Liver (tissue), 9 donors: Measurements from ENCODE around the gene ARHGAP33. TPM values are rescaled to one million over a fixed set of nuclear protein-coding genes. Genes with fewer than 3 reads are reported as not detected.

Experiments
- DNase-seq: peaks from one replicate; pipeline ENCODE4 v3.0.0-alpha.2; 2017; ENCODE audit warnings: low spot score
- H3K27ac ChIP-seq, 2 donors: one replicate each; pipeline ENCODE4 v1.7.0; 2013; ENCODE audit warnings: inconsistent platforms in 2 of 2, low read length in 2 of 2, control low read depth in 1 of 2, low read depth in 1 of 2, mild to moderate bottlenecking in 1 of 2
- H3K27me3 ChIP-seq, 4 donors: one replicate each; pipeline versions ENCODE4 v1.6.1 to v1.7.0; 2013; ENCODE audit warnings: low read length in 3 of 4, inconsistent platforms in 1 of 4, mild to moderate bottlenecking in 1 of 4, moderate library complexity in 1 of 4; ENCODE audit not compliant: control insufficient read depth in 4 of 4, insufficient read depth in 4 of 4
- H3K36me3 ChIP-seq, 4 donors: one replicate each; pipeline versions ENCODE4 v1.6.1 to v1.7.0; 2013; ENCODE audit warnings: low read length in 3 of 4, mild to moderate bottlenecking in 3 of 4, low read depth in 1 of 4, moderate library complexity in 1 of 4; ENCODE audit not compliant: control insufficient read depth in 4 of 4, insufficient read depth in 3 of 4
- H3K4me1 ChIP-seq, 4 donors: one replicate each; pipeline versions ENCODE4 v1.6.1 to v1.7.0; 2013; ENCODE audit warnings: low read length in 3 of 4, mild to moderate bottlenecking in 3 of 4, moderate library complexity in 1 of 4; ENCODE audit not compliant: control insufficient read depth in 4 of 4, insufficient read depth in 4 of 4
- H3K4me3 ChIP-seq, 3 donors: one replicate each; pipeline versions ENCODE4 v1.6.1 to v1.7.0; 2013; ENCODE audit warnings: low read length in 3 of 3, control low read depth in 1 of 3, low read depth in 1 of 3, mild to moderate bottlenecking in 1 of 3
- H3K9ac ChIP-seq, 2 donors: one replicate each; pipeline ENCODE4 v1.7.0; 2013; ENCODE audit warnings: low read length in 2 of 2, mild to moderate bottlenecking in 2 of 2, moderate library complexity in 2 of 2, control low read depth in 1 of 2, low read depth in 1 of 2
- H3K9me3 ChIP-seq, 4 donors: one replicate each; pipeline versions ENCODE4 v1.6.1 to v1.7.0; 2013; ENCODE audit warnings: low read length in 3 of 4; ENCODE audit not compliant: control insufficient read depth in 4 of 4
- ATF3 ChIP-seq: IDR thresholded peaks from 2 replicates; pipeline ENCODE4 v1.6.1; 2016; ENCODE audit warnings: antibody characterized with exemption
- CTCF ChIP-seq: fragments of 150-350 bp; IDR thresholded peaks from 2 replicates; pipeline ENCODE4 v1.5.1; 2017; ENCODE audit warnings: improper control_type of control experiment, low read depth, low read length; ENCODE audit not compliant: missing input control
- EGR1 ChIP-seq, 2 donors: IDR thresholded peaks; 2 replicates each; pipeline ENCODE4 v1.6.1; 2016 to 2018; ENCODE audit warnings: antibody characterized with exemption in 2 of 2, low read depth in 2 of 2
- FOXA1 ChIP-seq: IDR thresholded peaks from 2 replicates; pipeline ENCODE4 v1.6.1; 2016; ENCODE audit warnings: antibody characterized with exemption
- GABPA ChIP-seq, 2 donors: IDR thresholded peaks in 1 of 2; conservative IDR thresholded peaks in 1 of 2; 2 replicates each; pipeline ENCODE4 v1.6.1; 2016; ENCODE audit warnings: antibody characterized with exemption in 2 of 2, mild to moderate bottlenecking in 1 of 2, moderate library complexity in 1 of 2
- HNF4A ChIP-seq, 2 donors: conservative IDR thresholded peaks; 2 replicates each; pipeline ENCODE4 v1.6.1; 2016; ENCODE audit warnings: antibody characterized with exemption in 2 of 2, mild to moderate bottlenecking in 2 of 2
- HNF4G ChIP-seq: IDR thresholded peaks from 2 replicates; pipeline ENCODE4 v1.6.1; 2016; ENCODE audit warnings: antibody characterized with exemption
- JUND ChIP-seq, 2 donors: IDR thresholded peaks; 2 replicates each; pipeline ENCODE4 v1.6.1; 2016; ENCODE audit warnings: antibody characterized with exemption in 2 of 2
- MAX ChIP-seq: IDR thresholded peaks from 2 replicates; pipeline ENCODE4 v1.6.1; 2016; ENCODE audit warnings: antibody characterized with exemption
- NR2F2 ChIP-seq: IDR thresholded peaks from 2 replicates; pipeline ENCODE4 v1.6.1; 2016; ENCODE audit warnings: antibody characterized with exemption
- RAD21 ChIP-seq, 2 donors: IDR thresholded peaks; 2 replicates each; pipeline ENCODE4 v1.6.1; 2016; ENCODE audit warnings: antibody characterized with exemption in 2 of 2, mild to moderate bottlenecking in 2 of 2
- RXRA ChIP-seq, 2 donors: IDR thresholded peaks; 2 replicates each; pipeline ENCODE4 v1.6.1; 2017 to 2018; ENCODE audit warnings: antibody characterized with exemption in 2 of 2, mild to moderate bottlenecking in 1 of 2
- SP1 ChIP-seq: IDR thresholded peaks from 2 replicates; pipeline ENCODE4 v1.6.1; 2018; ENCODE audit warnings: antibody characterized with exemption, mild to moderate bottlenecking
- TAF1 ChIP-seq: conservative IDR thresholded peaks from 2 replicates; pipeline ENCODE4 v1.6.1; 2016; ENCODE audit warnings: antibody characterized with exemption, mild to moderate bottlenecking
- YY1 ChIP-seq: IDR thresholded peaks from 2 replicates; pipeline ENCODE4 v1.6.1; 2016; ENCODE audit warnings: antibody characterized with exemption, mild to moderate bottlenecking
- ZBTB33 ChIP-seq: IDR thresholded peaks from 2 replicates; pipeline ENCODE4 v1.6.1; 2016; ENCODE audit warnings: antibody characterized with exemption
- WGBS: extraction: QIAGEN DNeasy Blood & Tissue Kit; methylation state at CpG from one replicate; pipeline ENCODE4 v1.1.7; 2013; 5-methylcytosine and 5-hydroxymethylcytosine counted together
- polyA plus RNA-seq, 2 donors: library from polyadenylated mRNA; stranded (reverse) in 1 of 2; unstranded in 1 of 2; fragments of 200-250 nt in 1 of 2; fragments of >200 nt in 1 of 2; fragmentation: Nextera tagmentation in 1 of 2; extraction: Ambion mirVana in 1 of 2; gene quantifications; one replicate each; pipeline versions ENCODE4 v1.2.1 to v1.2.3, GENCODE V29; 2013 to 2015
- total RNA-seq, 2 donors: library from RNA; depleted of rRNA; stranded (reverse); fragments of >200 nt; gene quantifications; one replicate each; pipeline ENCODE4 v1.2.3, GENCODE V29; 2014
- donor health status: healthy.
- donor health status: healthy.
- donor health status: healthy.
- donor health status: healthy.
- donor health status: healthy.

Gene ARHGAP33
- total and polyA plus RNA-seq, 4 donors = 0.85 to 10.1 (median 1.8) TPM

GRCh38 chr19:35752746-35753350, 22.5 kb upstream of the ARHGAP33 start:
- DNase-seq = no peak
- H3K4me3 ChIP-seq = no peak overlapping the region
- peaks cover 0 to 20% (median 10%) of the 10 kb centered on the region in 4 donors for H3K36me3 ChIP-seq
- H3K27me3 ChIP-seq = no peaks in the 10 kb centered on the region
- H3K9ac ChIP-seq = no peak overlapping the region
- no peak overlapping the region for H3K27ac ChIP-seq
- WGBS = 97% methylated on average over 20 of the region's 20 CpGs
- TF ChIP-seq RXRA (IDR thresholded peaks at IDR 0.05) (no peak), FOXA1 (no peak)
- H3K9me3 ChIP-seq = no peaks in the 10 kb centered on the region
- H3K4me1 ChIP-seq = peaks cover 12 to 19% (median 15%) of the 10 kb centered on the region in 4 donors

GRCh38 chr19:35753634-35754369, 21.6 kb upstream of the ARHGAP33 start:
- WGBS = 95% methylated on average over 20 of the region's 20 CpGs
- Histone ChIP-seq H3K9me3 (no peaks in the 10 kb centered on the region), H3K27ac (no peak overlapping the region), H3K27me3 (no peaks in the 10 kb centered on the region), H3K4me3 (no peak overlapping the region), H3K9ac (no peak overlapping the region), H3K4me1 (peaks cover 13 to 20% (median 17%) of the 10 kb centered on the region in 4 donors), H3K36me3 (peaks cover 0 to 20% (median 10%) of the 10 kb centered on the region in 4 donors)
- TF ChIP-seq EGR1 (IDR thresholded peaks at IDR 0.05; ENCODE audit: low read depth in 2 of 2) (no peak), FOXA1 (no peak), HNF4G (no peak), SP1 (no peak), ZBTB33 (no peak), RAD21 (IDR thresholded peaks at IDR 0.05) (no peak), GABPA (IDR thresholded peaks at IDR 0.05 in 1 of 2, conservative IDR thresholded peaks at IDR 0.05 in 1 of 2) (no peak), RXRA (IDR thresholded peaks at IDR 0.05) (no peak), NR2F2 (no peak), CTCF (no peak)
- no peak for DNase-seq

- no peak overlapping the region for H3K4me3 ChIP-seq
- peak overlapping the region; percentile 30 to 85 for H3K27ac ChIP-seq
- no peaks in the 10 kb centered on the region for H3K27me3 ChIP-seq
- no peak for DNase-seq
- H3K9me3 ChIP-seq = no peaks in the 10 kb centered on the region
- H3K4me1 ChIP-seq = peaks cover 14 to 19% (median 17%) of the 10 kb centered on the region in 4 donors
- H3K9ac ChIP-seq = no peak overlapping the region
- peaks cover 0 to 20% (median 10%) of the 10 kb centered on the region in 4 donors for H3K36me3 ChIP-seq
- TF ChIP-seq ATF3 (no peak), TAF1 (no peak), HNF4G (no peak), YY1 (no peak), GABPA (IDR thresholded peaks at IDR 0.05 in 1 of 2, conservative IDR thresholded peaks at IDR 0.05 in 1 of 2) (no peak), RAD21 (IDR thresholded peaks at IDR 0.05) (no peak), CTCF (no peak), JUND (IDR thresholded peaks at IDR 0.05) (no peak), HNF4A (conservative IDR thresholded peaks at IDR 0.05) (no peak), MAX (no peak)
- WGBS = 90% methylated on average over 13 of the region's 13 CpGs
Measured at GRCh38 chr19:35754370-35755130, 20.8 kb upstream of the ARHGAP33 start.
